Measurements from ENCODE around the gene PIP5K1B.

PIP5K1B gene

GRCh38 chr9:68953771-68954170 is 248.7 kb downstream of the PIP5K1B start:
- Histone ChIP-seq H2AFZ (ENCODE audit: low read length) (no peak overlapping the region), H3K9me2 (replicated peaks; ENCODE audit: low read depth, low read length) (no peaks in the 10 kb centered on the region), H3K27me3 (ENCODE audit: insufficient read depth, low read length, poor library complexity, severe bottlenecking) (no peaks in the 10 kb centered on the region), H3K4me3 (ENCODE audit: low read length, poor library complexity, severe bottlenecking) (no peak overlapping the region), H3K9ac (ENCODE audit: low read depth, low read length, poor library complexity, severe bottlenecking) (no peak overlapping the region), H3K4me2 (ENCODE audit: low read depth, low read length, poor library complexity, severe bottlenecking) (no peak overlapping the region), H3K9me3 (ENCODE audit: insufficient read depth, low read depth, low read length) (no peaks in the 10 kb centered on the region), H3F3A (ENCODE audit: low read depth) (no peaks in the 10 kb centered on the region), H3K36me3 (ENCODE audit: insufficient read depth, low read length) (no peaks in the 10 kb centered on the region), H3K79me2 (ENCODE audit: insufficient read depth, low read length) (no peaks in the 10 kb centered on the region), H4K20me1 (ENCODE audit: insufficient read depth, low read length, poor library complexity, severe bottlenecking) (no peaks in the 10 kb centered on the region), H3K4me1 (ENCODE audit: insufficient read depth, low read length, poor library complexity, severe bottlenecking) (peaks cover 48% of the 10 kb centered on the region)
- no peak for TF ChIP-seq CTCF (conservative IDR thresholded peaks at IDR 0.05; ENCODE audit: low read length)
- no peak for TF ChIP-seq EZH2phosphoT487 (IDR thresholded peaks at IDR 0.05; ENCODE audit: borderline replicate concordance)

GRCh38 chr9:68955330-68955729 is 250.3 kb downstream of the PIP5K1B start:
- H3K27me3 ChIP-seq (ENCODE audit: insufficient read depth, low read length, poor library complexity, severe bottlenecking) = no peaks in the 10 kb centered on the region
- peak overlapping the region; percentile 10 for H3K9ac ChIP-seq (ENCODE audit: low read depth, low read length, poor library complexity, severe bottlenecking)
- H3K4me2 ChIP-seq (ENCODE audit: low read depth, low read length, poor library complexity, severe bottlenecking) = peak overlapping the region; percentile 34
- H3K36me3 ChIP-seq (ENCODE audit: insufficient read depth, low read length) = no peaks in the 10 kb centered on the region
- no peaks in the 10 kb centered on the region for H3F3A ChIP-seq (ENCODE audit: low read depth)
- H3K79me2 ChIP-seq (ENCODE audit: insufficient read depth, low read length) = no peaks in the 10 kb centered on the region
- no peaks in the 10 kb centered on the region for H4K20me1 ChIP-seq (ENCODE audit: insufficient read depth, low read length, poor library complexity, severe bottlenecking)
- H2AFZ ChIP-seq (ENCODE audit: low read length) = no peak overlapping the region
- H3K9me3 ChIP-seq (ENCODE audit: insufficient read depth, low read depth, low read length) = no peaks in the 10 kb centered on the region
- peaks cover 42% of the 10 kb centered on the region for H3K4me1 ChIP-seq (ENCODE audit: insufficient read depth, low read length, poor library complexity, severe bottlenecking)
- peak overlapping the region; percentile 39 for H3K4me3 ChIP-seq (ENCODE audit: low read length, poor library complexity, severe bottlenecking)
- H3K9me2 ChIP-seq (replicated peaks; ENCODE audit: low read depth, low read length) = no peaks in the 10 kb centered on the region
- no peak for TF ChIP-seq CTCF (conservative IDR thresholded peaks at IDR 0.05; ENCODE audit: low read length)
- TF ChIP-seq EZH2phosphoT487 (IDR thresholded peaks at IDR 0.05; ENCODE audit: borderline replicate concordance) = no peak

- TF ChIP-seq EZH2phosphoT487 (IDR thresholded peaks at IDR 0.05; ENCODE audit: borderline replicate concordance) = no peak
- H3K79me2 ChIP-seq (ENCODE audit: insufficient read depth, low read length) = no peaks in the 10 kb centered on the region
- H3K9ac ChIP-seq (ENCODE audit: low read depth, low read length, poor library complexity, severe bottlenecking) = no peak overlapping the region
- no peaks in the 10 kb centered on the region for H3K9me2 ChIP-seq (replicated peaks; ENCODE audit: low read depth, low read length)
- no peak overlapping the region for H3K4me3 ChIP-seq (ENCODE audit: low read length, poor library complexity, severe bottlenecking)
- no peaks in the 10 kb centered on the region for H3F3A ChIP-seq (ENCODE audit: low read depth)
- no peaks in the 10 kb centered on the region for H3K36me3 ChIP-seq (ENCODE audit: insufficient read depth, low read length)
- no peaks in the 10 kb centered on the region for H4K20me1 ChIP-seq (ENCODE audit: insufficient read depth, low read length, poor library complexity, severe bottlenecking)
- H3K4me1 ChIP-seq (ENCODE audit: insufficient read depth, low read length, poor library complexity, severe bottlenecking) = peaks cover 42% of the 10 kb centered on the region
- no peaks in the 10 kb centered on the region for H3K9me3 ChIP-seq (ENCODE audit: insufficient read depth, low read depth, low read length)
- no peak overlapping the region; the same call in 1 of the 2 replicates for H2AFZ ChIP-seq (ENCODE audit: low read length)
- H3K4me2 ChIP-seq (ENCODE audit: low read depth, low read length, poor library complexity, severe bottlenecking) = peak overlapping the region; percentile 20
- H3K27me3 ChIP-seq (ENCODE audit: insufficient read depth, low read length, poor library complexity, severe bottlenecking) = no peaks in the 10 kb centered on the region
Measured at GRCh38 chr9:68957479-68957878, 252.4 kb downstream of the PIP5K1B start.

- no peaks in the 10 kb centered on the region for H3K9me2 ChIP-seq (replicated peaks; ENCODE audit: low read depth, low read length)
- no peak for TF ChIP-seq CTCF (conservative IDR thresholded peaks at IDR 0.05; ENCODE audit: low read length)
- TF ChIP-seq EZH2phosphoT487 (IDR thresholded peaks at IDR 0.05; ENCODE audit: borderline replicate concordance) = no peak
- H3K4me2 ChIP-seq (ENCODE audit: low read depth, low read length, poor library complexity, severe bottlenecking) = no peak overlapping the region
- H4K20me1 ChIP-seq (ENCODE audit: insufficient read depth, low read length, poor library complexity, severe bottlenecking) = no peaks in the 10 kb centered on the region
- no peaks in the 10 kb centered on the region for H3K79me2 ChIP-seq (ENCODE audit: insufficient read depth, low read length)
- no peak overlapping the region for H3K4me3 ChIP-seq (ENCODE audit: low read length, poor library complexity, severe bottlenecking)
- H3K9ac ChIP-seq (ENCODE audit: low read depth, low read length, poor library complexity, severe bottlenecking) = no peak overlapping the region
- H2AFZ ChIP-seq (ENCODE audit: low read length) = no peak overlapping the region
- H3K9me3 ChIP-seq (ENCODE audit: insufficient read depth, low read depth, low read length) = no peaks in the 10 kb centered on the region
- H3F3A ChIP-seq (ENCODE audit: low read depth) = no peaks in the 10 kb centered on the region
- no peaks in the 10 kb centered on the region for H3K27me3 ChIP-seq (ENCODE audit: insufficient read depth, low read length, poor library complexity, severe bottlenecking)
- peaks cover 22% of the 10 kb centered on the region for H3K4me1 ChIP-seq (ENCODE audit: insufficient read depth, low read length, poor library complexity, severe bottlenecking)
- H3K36me3 ChIP-seq (ENCODE audit: insufficient read depth, low read length) = no peaks in the 10 kb centered on the region
Measured at GRCh38 chr9:68961587-68961986, 256.5 kb downstream of the PIP5K1B start.

Data from Loucy (cell line).